ENCODE results near the gene TMED10. TPM values are rescaled to one million over a fixed set of nuclear protein-coding genes. Genes with fewer than 3 reads are reported as not detected.
"Not testable (repeated sequence)": the region's sequence is repeated elsewhere in the genome, so short reads cannot be mapped to it uniquely, and the experiment has no call there.

Gene TMED10
- total RNA-seq, 1 donor from 2014 or later: 237 TPM

GRCh38 chr14:75151851-75152250, 24.6 kb downstream of the TMED10 start:
- no peak for TF ChIP-seq CTCF (IDR thresholded peaks at IDR 0.05; ENCODE audit: unreplicated experiment)
- H3K4me1 Mint-ChIP-seq: peaks cover 16% of the 10 kb centered on the region

GRCh38 chr14:75150637-75151036, 25.8 kb downstream of the TMED10 start:
- not testable (repeated sequence) for H3K4me3 Mint-ChIP-seq; H3K27ac Mint-ChIP-seq; DNase-seq (ENCODE audit: low spot score in 2 of 2, unreplicated experiment in 2 of 2); H3K27me3 Mint-ChIP-seq (ENCODE audit: low read depth); H3K9me3 Mint-ChIP-seq
- Mint-ChIP-seq H3K4me1 (peaks cover 25% of the 10 kb centered on the region), H3K36me3 (peaks cover 15% of the 10 kb centered on the region)

More at GRCh38 chr14:75151851-75152250, 24.6 kb downstream of the TMED10 start:
- Mint-ChIP-seq H3K27ac (peak overlapping the region; percentile 2), H3K9me3 (no peaks in the 10 kb centered on the region), H3K27me3 (ENCODE audit: low read depth) (no peaks in the 10 kb centered on the region), H3K4me3 (no peak overlapping the region), H3K36me3 (peaks cover 12% of the 10 kb centered on the region)
- DNase-seq (ENCODE audit: low spot score in 2 of 2, unreplicated experiment in 2 of 2): no peak

GRCh38 chr14:75150150-75150549, 26.3 kb downstream of the TMED10 start:
- no peak for DNase-seq (ENCODE audit: low spot score in 2 of 2, unreplicated experiment in 2 of 2)
- no peak overlapping the region for H3K4me3 Mint-ChIP-seq
- no peak for TF ChIP-seq CTCF (IDR thresholded peaks at IDR 0.05; ENCODE audit: unreplicated experiment)
- no peaks in the 10 kb centered on the region for H3K27me3 Mint-ChIP-seq (ENCODE audit: low read depth)
- H3K36me3 Mint-ChIP-seq: peaks cover 15% of the 10 kb centered on the region
- H3K4me1 Mint-ChIP-seq: peaks cover 25% of the 10 kb centered on the region
- H3K9me3 Mint-ChIP-seq: no peaks in the 10 kb centered on the region
- H3K27ac Mint-ChIP-seq: peak overlapping the region; percentile 53

- Mint-ChIP-seq H3K36me3 (peaks cover 25% of the 10 kb centered on the region), H3K4me1 (peaks cover 25% of the 10 kb centered on the region), H3K27me3 (ENCODE audit: low read depth) (no peaks in the 10 kb centered on the region), H3K9me3 (no peaks in the 10 kb centered on the region), H3K27ac (peak overlapping the region; percentile 96), H3K4me3 (peak overlapping the region; percentile 20)
- peak in 1 of 2 experiments; percentile 49 for DNase-seq (ENCODE audit: low spot score in 2 of 2, unreplicated experiment in 2 of 2)
- TF ChIP-seq CTCF (IDR thresholded peaks at IDR 0.05; ENCODE audit: unreplicated experiment): no peak
Measured at GRCh38 chr14:75147423-75148071, 28.9 kb downstream of the TMED10 start.

GRCh38 chr14:75144944-75145343, 31.5 kb downstream of the TMED10 start:
- Mint-ChIP-seq H3K4me3 (no peak overlapping the region), H3K9me3 (no peaks in the 10 kb centered on the region), H3K27ac (peak overlapping the region; percentile 31), H3K4me1 (peaks cover 25% of the 10 kb centered on the region), H3K27me3 (ENCODE audit: low read depth) (no peaks in the 10 kb centered on the region), H3K36me3 (peaks cover 23% of the 10 kb centered on the region)
- no peak for DNase-seq (ENCODE audit: low spot score in 2 of 2, unreplicated experiment in 2 of 2)
- no peak for TF ChIP-seq CTCF (IDR thresholded peaks at IDR 0.05; ENCODE audit: unreplicated experiment)

GRCh38 chr14:75143761-75144527, 32.5 kb downstream of the TMED10 start:
- no peak overlapping the region for H3K27ac Mint-ChIP-seq
- no peak overlapping the region for H3K4me3 Mint-ChIP-seq
- peaks cover 20% of the 10 kb centered on the region for H3K36me3 Mint-ChIP-seq
- no peaks in the 10 kb centered on the region for H3K9me3 Mint-ChIP-seq
- no peaks in the 10 kb centered on the region for H3K27me3 Mint-ChIP-seq (ENCODE audit: low read depth)
- TF ChIP-seq CTCF (IDR thresholded peaks at IDR 0.05; ENCODE audit: unreplicated experiment): no peak
- peaks cover 28% of the 10 kb centered on the region for H3K4me1 Mint-ChIP-seq
- no peak for DNase-seq (ENCODE audit: low spot score in 2 of 2, unreplicated experiment in 2 of 2)
